HCT116 (cell line): ENCODE data around the gene BRINP1.

ENCODE experiments used
- ELF1 ChIP-seq: IDR thresholded peaks from 2 replicates; pipeline ENCODE4 v1.6.1; 2012; ENCODE audit warnings: low read depth, borderline replicate concordance
- EZH2 ChIP-seq: fragments of 200-600 bp; sonication (generic); IDR thresholded peaks from 2 replicates; pipeline ENCODE4 v1.6.1; 2017; ENCODE audit warnings: antibody characterized with exemption, mixed run types
- FOSL1 ChIP-seq: IDR thresholded peaks from 2 replicates; pipeline ENCODE4 v1.6.1; 2012; ENCODE audit warnings: low read depth
- JUND ChIP-seq: IDR thresholded peaks from 2 replicates; pipeline ENCODE4 v1.6.1; 2012
- MAX ChIP-seq: IDR thresholded peaks from 2 replicates; pipeline ENCODE4 v1.6.1; 2012
- POLR2A ChIP-seq: IDR thresholded peaks from 2 replicates; pipeline ENCODE4 v1.7.0; 2011; ENCODE audit warnings: borderline replicate concordance; ENCODE audit not compliant: insufficient read depth, insufficient read length; ENCODE audit errors: extremely low read depth
- TF ChIP-seq, protein P1 (sequence below), 3 experiments: fragments of 200-600 bp in 1 of 3; sonication (generic) in 1 of 3; IDR thresholded peaks in 2 of 3; conservative IDR thresholded peaks in 1 of 3; 2 replicates each; pipeline ENCODE4 v1.5.1; 2012 to 2017; ENCODE audit warnings: low read depth in 2 of 3, low read length in 2 of 3, antibody characterized with exemption in 1 of 3, borderline replicate concordance in 1 of 3, control low read depth in 1 of 3, mild to moderate bottlenecking in 1 of 3, mixed read lengths in 1 of 3, mixed run types in 1 of 3, moderate library complexity in 1 of 3; ENCODE audit not compliant: insufficient read depth in 1 of 3

GRCh38 chr9:119360237-119360636, 9.0 kb downstream of the BRINP1 start:
- TF ChIP-seq, protein P1, sequence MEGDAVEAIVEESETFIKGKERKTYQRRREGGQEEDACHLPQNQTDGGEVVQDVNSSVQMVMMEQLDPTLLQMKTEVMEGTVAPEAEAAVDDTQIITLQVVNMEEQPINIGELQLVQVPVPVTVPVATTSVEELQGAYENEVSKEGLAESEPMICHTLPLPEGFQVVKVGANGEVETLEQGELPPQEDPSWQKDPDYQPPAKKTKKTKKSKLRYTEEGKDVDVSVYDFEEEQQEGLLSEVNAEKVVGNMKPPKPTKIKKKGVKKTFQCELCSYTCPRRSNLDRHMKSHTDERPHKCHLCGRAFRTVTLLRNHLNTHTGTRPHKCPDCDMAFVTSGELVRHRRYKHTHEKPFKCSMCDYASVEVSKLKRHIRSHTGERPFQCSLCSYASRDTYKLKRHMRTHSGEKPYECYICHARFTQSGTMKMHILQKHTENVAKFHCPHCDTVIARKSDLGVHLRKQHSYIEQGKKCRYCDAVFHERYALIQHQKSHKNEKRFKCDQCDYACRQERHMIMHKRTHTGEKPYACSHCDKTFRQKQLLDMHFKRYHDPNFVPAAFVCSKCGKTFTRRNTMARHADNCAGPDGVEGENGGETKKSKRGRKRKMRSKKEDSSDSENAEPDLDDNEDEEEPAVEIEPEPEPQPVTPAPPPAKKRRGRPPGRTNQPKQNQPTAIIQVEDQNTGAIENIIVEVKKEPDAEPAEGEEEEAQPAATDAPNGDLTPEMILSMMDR (IDR thresholded peaks at IDR 0.05 in 2 of 3, conservative IDR thresholded peaks at IDR 0.05 in 1 of 3; ENCODE audit: borderline replicate concordance in 1 of 3, insufficient read depth in 1 of 3, low read depth in 2 of 3, low read length in 2 of 3): no peak
- TF ChIP-seq POLR2A: no peak
- TF ChIP-seq FOSL1: no peak
- TF ChIP-seq JUND: no peak
- TF ChIP-seq MAX: no peak
- TF ChIP-seq ELF1: no peak
- no peak for TF ChIP-seq EZH2
